GM10847 (cell line): ENCODE measurements around the gene LTN1.

ENCODE experiments used
- POLR2A ChIP-seq: IDR thresholded peaks from 2 replicates; pipeline ENCODE4 v1.6.1; 2011; ENCODE audit not compliant: insufficient read length; ENCODE audit errors: extremely low read depth

LTN1 gene, protein sequence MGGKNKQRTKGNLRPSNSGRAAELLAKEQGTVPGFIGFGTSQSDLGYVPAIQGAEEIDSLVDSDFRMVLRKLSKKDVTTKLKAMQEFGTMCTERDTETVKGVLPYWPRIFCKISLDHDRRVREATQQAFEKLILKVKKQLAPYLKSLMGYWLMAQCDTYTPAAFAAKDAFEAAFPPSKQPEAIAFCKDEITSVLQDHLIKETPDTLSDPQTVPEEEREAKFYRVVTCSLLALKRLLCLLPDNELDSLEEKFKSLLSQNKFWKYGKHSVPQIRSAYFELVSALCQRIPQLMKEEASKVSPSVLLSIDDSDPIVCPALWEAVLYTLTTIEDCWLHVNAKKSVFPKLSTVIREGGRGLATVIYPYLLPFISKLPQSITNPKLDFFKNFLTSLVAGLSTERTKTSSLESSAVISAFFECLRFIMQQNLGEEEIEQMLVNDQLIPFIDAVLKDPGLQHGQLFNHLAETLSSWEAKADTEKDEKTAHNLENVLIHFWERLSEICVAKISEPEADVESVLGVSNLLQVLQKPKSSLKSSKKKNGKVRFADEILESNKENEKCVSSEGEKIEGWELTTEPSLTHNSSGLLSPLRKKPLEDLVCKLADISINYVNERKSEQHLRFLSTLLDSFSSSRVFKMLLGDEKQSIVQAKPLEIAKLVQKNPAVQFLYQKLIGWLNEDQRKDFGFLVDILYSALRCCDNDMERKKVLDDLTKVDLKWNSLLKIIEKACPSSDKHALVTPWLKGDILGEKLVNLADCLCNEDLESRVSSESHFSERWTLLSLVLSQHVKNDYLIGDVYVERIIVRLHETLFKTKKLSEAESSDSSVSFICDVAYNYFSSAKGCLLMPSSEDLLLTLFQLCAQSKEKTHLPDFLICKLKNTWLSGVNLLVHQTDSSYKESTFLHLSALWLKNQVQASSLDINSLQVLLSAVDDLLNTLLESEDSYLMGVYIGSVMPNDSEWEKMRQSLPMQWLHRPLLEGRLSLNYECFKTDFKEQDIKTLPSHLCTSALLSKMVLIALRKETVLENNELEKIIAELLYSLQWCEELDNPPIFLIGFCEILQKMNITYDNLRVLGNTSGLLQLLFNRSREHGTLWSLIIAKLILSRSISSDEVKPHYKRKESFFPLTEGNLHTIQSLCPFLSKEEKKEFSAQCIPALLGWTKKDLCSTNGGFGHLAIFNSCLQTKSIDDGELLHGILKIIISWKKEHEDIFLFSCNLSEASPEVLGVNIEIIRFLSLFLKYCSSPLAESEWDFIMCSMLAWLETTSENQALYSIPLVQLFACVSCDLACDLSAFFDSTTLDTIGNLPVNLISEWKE (N-terminal part only)

GRCh38 chr21:28992526-28993292, at the start of gene LTN1:
Gene LTN1 (minus strand): TSS chr21:28992877. CDS start chr21:28992805, 72 bp downstream.
- TF ChIP-seq POLR2A = peak; percentile 89

GRCh38 chr21:29034678-29035077, 42.0 kb upstream of the LTN1 start:
- no peak for TF ChIP-seq POLR2A

DNA sequence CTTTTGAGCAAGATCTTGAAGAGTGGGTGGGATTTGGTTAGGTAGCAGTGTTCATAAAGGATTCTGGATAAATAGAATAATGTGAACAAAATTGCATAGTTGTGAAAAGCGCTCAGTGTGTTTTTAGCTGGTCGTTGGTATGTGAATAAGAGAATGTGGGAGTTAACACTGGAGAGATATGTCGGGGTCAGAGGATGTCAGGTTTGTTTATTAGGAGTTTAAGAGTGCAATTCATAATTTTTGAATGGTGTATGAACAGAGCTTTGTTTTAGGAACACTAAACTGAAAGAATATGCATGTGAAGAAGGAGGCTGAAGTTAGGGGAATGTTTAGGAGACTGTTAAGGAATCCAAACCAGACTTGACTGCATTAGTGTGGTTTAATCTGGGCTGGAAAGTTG, 41.2 kb upstream of the LTN1 start:
- TF ChIP-seq POLR2A = no peak

- no peak for TF ChIP-seq POLR2A
Observed at GRCh38 chr21:29033301-29033700, 40.6 kb upstream of the LTN1 start.

DNA sequence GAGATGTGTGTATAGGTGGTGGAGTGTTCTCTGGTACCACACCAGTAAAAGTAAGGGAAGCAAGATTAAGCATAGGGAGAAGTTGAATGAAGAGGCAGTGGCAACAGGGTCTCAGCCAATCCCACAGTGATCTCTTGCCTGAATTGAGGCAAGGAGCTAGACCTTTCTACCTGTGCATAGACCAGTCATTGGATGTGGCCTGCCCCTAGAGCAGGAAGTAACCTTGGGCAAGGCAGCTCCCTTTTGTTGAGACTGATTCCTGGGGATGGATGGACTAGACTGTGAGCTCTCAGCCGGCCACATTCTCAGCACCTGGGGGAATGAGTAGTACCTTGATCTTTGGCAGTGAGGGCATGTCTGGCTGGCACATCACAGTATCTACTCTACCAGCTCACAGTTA, 38.2 kb upstream of the LTN1 start:
- TF ChIP-seq POLR2A = no peak

- TF ChIP-seq POLR2A = no peak
Observed at GRCh38 chr21:29029524-29029923, 36.8 kb upstream of the LTN1 start.

DNA sequence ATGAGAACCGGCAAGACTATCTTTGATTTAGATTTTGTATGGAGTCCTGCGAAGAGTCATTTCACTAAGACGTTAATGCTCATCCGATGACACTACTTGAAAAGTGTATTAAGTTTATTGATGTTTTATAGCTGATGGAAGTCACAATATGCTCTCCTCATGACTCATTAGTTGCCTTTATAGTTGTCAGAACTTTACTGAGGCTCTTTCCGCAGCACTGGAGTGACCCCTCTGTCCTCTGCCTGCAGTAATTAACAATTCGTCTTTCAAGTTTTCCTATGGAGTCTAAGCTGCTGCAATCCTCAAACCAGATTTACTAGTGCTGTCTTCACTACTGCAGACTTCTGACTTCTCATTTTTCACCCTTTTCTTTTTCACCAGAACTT, 32.6 kb upstream of the LTN1 start:
- no peak for TF ChIP-seq POLR2A

- peak; percentile 72 for TF ChIP-seq POLR2A
Observed at GRCh38 chr21:29024474-29025327, 32.0 kb upstream of the LTN1 start, which contains the start of gene USP16. Gene USP16 (plus strand): TSS chr21:29024668. CDS start chr21:29027914, 3,246 bp downstream.

GRCh38 chr21:29022166-29022565, 29.5 kb upstream of the LTN1 start:
- no peak for TF ChIP-seq POLR2A

- TF ChIP-seq POLR2A = no peak
Observed at GRCh38 chr21:29018540-29018939, 25.9 kb upstream of the LTN1 start.

GRCh38 chr21:29017639-29018237, 25.1 kb upstream of the LTN1 start:
- TF ChIP-seq POLR2A = no peak

- TF ChIP-seq POLR2A = no peak
Observed at GRCh38 chr21:29008367-29008766, 15.7 kb upstream of the LTN1 start.

DNA sequence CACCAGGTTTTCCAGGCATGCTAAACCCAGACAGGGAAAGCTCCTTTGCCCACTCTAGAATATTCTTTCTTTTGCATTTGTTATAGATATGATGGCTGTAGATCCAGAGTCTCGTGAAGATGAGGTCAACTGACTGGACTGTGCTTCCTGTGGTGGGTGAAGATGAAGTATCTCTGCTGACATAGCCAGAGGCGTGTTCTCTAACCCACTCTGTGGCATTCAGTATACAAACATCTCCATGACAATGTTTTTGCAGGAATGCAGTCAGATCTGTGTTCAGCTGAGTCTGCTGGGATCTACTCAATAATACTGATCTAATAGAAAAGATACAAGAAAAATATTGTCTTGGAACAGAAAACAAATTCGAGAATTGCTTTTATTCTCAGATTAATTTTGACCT, 15.1 kb upstream of the LTN1 start:
- no peak for TF ChIP-seq POLR2A
